HEK293 (cell line): Measurements from ENCODE around the gene ADSS1.

ENCODE experiments used
- CTCF ChIA-PET: fragments of 350-600 bp; formaldehyde crosslinking; extraction: SDS; loops from one replicate; lab custom pipeline; 2021; ENCODE audit warnings: antibody characterized with exemption; lab: Yijun Ruan, JAX
- POLR2A ChIA-PET: fragments of 300-600 bp; formaldehyde crosslinking; extraction: SDS; loops from one replicate; lab custom pipeline; 2020; ENCODE audit warnings: antibody characterized with exemption, inconsistent platforms; lab: Yijun Ruan, JAX
- H3K27ac ChIP-seq: fragments of 200-500 bp; sonication (Bioruptor generic); 2 replicates; pipeline ENCODE4 v1.5.1; 2014; ENCODE audit warnings: low read depth, low read length, control low read depth, inconsistent platforms; ENCODE audit errors: extremely low read depth
- H3K36me3 ChIP-seq, 2 experiments: fragments of 200-500 bp in 1 of 2; sonication (Bioruptor generic) in 1 of 2; 1 replicate in 1 of 2; 2 replicates in 1 of 2; pipeline ENCODE4 v1.5.1; 2014 to 2017; ENCODE audit warnings: inconsistent platforms in 2 of 2, low read length in 2 of 2; ENCODE audit not compliant: control insufficient read depth in 2 of 2, insufficient read depth in 1 of 2
- H3K4me1 ChIP-seq: fragments of 200-500 bp; sonication (Bioruptor generic); 2 replicates; pipeline ENCODE4 v1.5.1; 2014; ENCODE audit warnings: mild to moderate bottlenecking, low read length, inconsistent platforms; ENCODE audit not compliant: control insufficient read depth, insufficient read depth
- H3K4me3 ChIP-seq: 2 replicates; pipeline ENCODE4 v1.5.1; 2011; ENCODE audit warnings: low read depth, mild to moderate bottlenecking, control low read depth, low read length, moderate library complexity
- H3K9me3 ChIP-seq: fragments of 200-500 bp; sonication (Bioruptor generic); 2 replicates; pipeline ENCODE4 v1.5.1; 2014; ENCODE audit warnings: low read depth, low read length, inconsistent platforms; ENCODE audit not compliant: control insufficient read depth, insufficient read depth
- AEBP2 ChIP-seq: fragments of 450-650 bp; formaldehyde crosslinking; IDR thresholded peaks from 2 replicates; pipeline ENCODE4 v1.5.1; 2016; ENCODE audit warnings: missing biosample characterization, missing genetic modification characterization, borderline replicate concordance
- INSM2 ChIP-seq: fragments of 450-650 bp; formaldehyde crosslinking; IDR thresholded peaks from 2 replicates; pipeline ENCODE4 v1.5.1; 2016; ENCODE audit warnings: missing biosample characterization, missing genetic modification characterization
- KLF10 ChIP-seq: fragments of 450-650 bp; IDR thresholded peaks from 2 replicates; pipeline ENCODE4 v1.5.1; 2018; ENCODE audit warnings: missing biosample characterization, mild to moderate bottlenecking, missing genetic modification characterization
- REST ChIP-seq: fragments of 450-650 bp; formaldehyde crosslinking; IDR thresholded peaks from 2 replicates; pipeline ENCODE4 v1.5.1; 2016; ENCODE audit warnings: missing biosample characterization, missing genetic modification characterization
- ZBTB10 ChIP-seq: fragments of 450-650 bp; formaldehyde crosslinking; IDR thresholded peaks from 2 replicates; pipeline ENCODE4 v1.5.1; 2016; ENCODE audit warnings: missing biosample characterization, missing genetic modification characterization
- ZBTB20 ChIP-seq: fragments of 450-650 bp; formaldehyde crosslinking; IDR thresholded peaks from 2 replicates; pipeline ENCODE4 v1.5.1; 2016; ENCODE audit warnings: missing biosample characterization, missing genetic modification characterization
- ZBTB21 ChIP-seq: fragments of 450-650 bp; formaldehyde crosslinking; IDR thresholded peaks from 2 replicates; pipeline ENCODE4 v1.5.1; 2017; ENCODE audit warnings: missing biosample characterization, missing genetic modification characterization
- ZBTB44 ChIP-seq: fragments of 450-650 bp; IDR thresholded peaks from 2 replicates; pipeline ENCODE4 v1.5.1; 2018; ENCODE audit warnings: missing biosample characterization, mild to moderate bottlenecking, missing genetic modification characterization
- ZFP37 ChIP-seq: fragments of 450-650 bp; formaldehyde crosslinking; IDR thresholded peaks from 2 replicates; pipeline ENCODE4 v1.5.1; 2016; ENCODE audit warnings: missing biosample characterization, missing genetic modification characterization
- ZNF121 ChIP-seq: fragments of 450-650 bp; formaldehyde crosslinking; IDR thresholded peaks from 2 replicates; pipeline ENCODE4 v1.5.1; 2016; ENCODE audit warnings: missing biosample characterization, missing genetic modification characterization
- ZNF19 ChIP-seq: fragments of 450-650 bp; formaldehyde crosslinking; IDR thresholded peaks from 2 replicates; pipeline ENCODE4; 2016; ENCODE audit warnings: missing biosample characterization, missing genetic modification characterization, low read depth
- ZNF311 ChIP-seq: fragments of 450-650 bp; formaldehyde crosslinking; IDR thresholded peaks from 2 replicates; pipeline ENCODE4 v1.5.1; 2017; ENCODE audit warnings: missing biosample characterization, missing genetic modification characterization, borderline replicate concordance
- ZNF449 ChIP-seq: fragments of 450-650 bp; formaldehyde crosslinking; IDR thresholded peaks from 2 replicates; pipeline ENCODE4 v1.5.1; 2017; ENCODE audit warnings: missing biosample characterization, mild to moderate bottlenecking, missing genetic modification characterization, moderate library complexity
- ZNF501 ChIP-seq: fragments of 450-650 bp; formaldehyde crosslinking; IDR thresholded peaks from 2 replicates; pipeline ENCODE4 v1.5.1; 2016; ENCODE audit warnings: missing biosample characterization, missing genetic modification characterization
- ZNF513 ChIP-seq: fragments of 450-650 bp; IDR thresholded peaks from 2 replicates; pipeline ENCODE4 v1.5.1; 2018; ENCODE audit warnings: missing biosample characterization, missing genetic modification characterization
- ZNF544 ChIP-seq: fragments of 450-650 bp; formaldehyde crosslinking; IDR thresholded peaks from 2 replicates; pipeline ENCODE4 v1.5.0; 2017; ENCODE audit warnings: missing biosample characterization, missing genetic modification characterization
- ZNF555 ChIP-seq: fragments of 450-650 bp; formaldehyde crosslinking; conservative IDR thresholded peaks from 2 replicates; pipeline ENCODE4 v1.5.1; 2017; ENCODE audit warnings: missing biosample characterization, mild to moderate bottlenecking, missing genetic modification characterization, inconsistent platforms
- ZNF600 ChIP-seq: fragments of 450-650 bp; formaldehyde crosslinking; IDR thresholded peaks from 2 replicates; pipeline ENCODE4 v1.5.1; 2016; ENCODE audit warnings: missing biosample characterization, missing genetic modification characterization
- ZNF704 ChIP-seq: fragments of 450-650 bp; formaldehyde crosslinking; IDR thresholded peaks from 2 replicates; pipeline ENCODE4 v1.5.1; 2016; ENCODE audit warnings: missing biosample characterization, missing genetic modification characterization

The ADSS1 gene

GRCh38 chr14:104779776-104780512 lies 55.9 kb downstream of the ADSS1 start (continued):
- TF ChIP-seq REST (tag by site-specific recombination) (peak; percentile 22; the same call in 1 of the 2 replicates), ZNF19 (no peak), ZBTB10 (no peak), ZNF600 (tag by site-specific recombination) (0 out of 2 replicates have a peak, but pooled peaks have one; percentile 44), ZNF501 (tag by site-specific recombination) (no peak)

- Histone ChIP-seq H3K36me3 (peaks cover 0 to 86% of the 10 kb centered on the region in 2 experiments; a peak in 2 of 3 replicates), H3K4me1 (no peaks in the 10 kb centered on the region), H3K4me3 (no peak overlapping the region), H3K27ac (no peak overlapping the region), H3K9me3 (no peaks in the 10 kb centered on the region)
- POLR2A ChIA-PET = interaction anchor here (1.1 kb wide), 1 partner anchor 14 kb away, joined by 4 read pairs; no protein-coding TSS in a partner anchor
- CTCF ChIA-PET = no interaction called here
- TF ChIP-seq ZNF513 (tag by site-specific recombination) (no peak), ZNF121 (no peak), ZNF19 (no peak), INSM2 (tag by site-specific recombination) (no peak), ZBTB44 (tag by site-specific recombination) (no peak), ZBTB20 (no peak), KLF10 (no peak), ZNF544 (tag by site-specific recombination) (no peak), ZNF704 (no peak), ZNF449 (tag by site-specific recombination) (no peak), ZNF555 (tag by site-specific recombination) (no peak), ZFP37 (tag by site-specific recombination) (no peak), ZBTB21 (tag by site-specific recombination) (no peak), AEBP2 (tag by site-specific recombination) (no peak), ZNF311 (tag by site-specific recombination) (no peak)
These were observed 56.5 kb downstream of the ADSS1 start for GRCh38 chr14:104780513-104781030.
